ENCODE data around the gene ELMO1. TPM values are rescaled to one million over a fixed set of nuclear protein-coding genes. Genes with fewer than 3 reads are reported as not detected.

ELMO1 gene
- total and polyA plus RNA-seq, 10 of the 15 experiments (the other 5 are each of a cell fraction or from before 2014, with no cell fraction given): 22.6 to 85.9 (median 56.6) TPM

- Histone ChIP-seq H3K27ac (ENCODE audit: control insufficient read depth, insufficient read depth) (no peak overlapping the region), H3K4me3 (no peak overlapping the region), H3K9ac (ENCODE audit: control insufficient read depth, insufficient read depth, low read length) (no peak overlapping the region), H2AFZ (ENCODE audit: control insufficient read depth, low read depth, low read length) (no peak overlapping the region), H3K36me3 (ENCODE audit: control insufficient read depth in 2 of 2, insufficient read depth in 2 of 2, low read length in 1 of 2) (no peaks in the 10 kb centered on the region), H3K9me3 (replicated peaks; ENCODE audit: control insufficient read depth, insufficient read depth, low read length) (no peaks in the 10 kb centered on the region; the same call in 2 of the 3 replicates), H4K20me1 (ENCODE audit: control insufficient read depth, insufficient read depth) (no peaks in the 10 kb centered on the region), H3K79me2 (ENCODE audit: control insufficient read depth, insufficient read depth, low read length) (no peaks in the 10 kb centered on the region), H3K4me2 (ENCODE audit: control insufficient read depth, insufficient read depth) (no peak overlapping the region), H3K4me1 (ENCODE audit: control insufficient read depth, insufficient read depth, low read length) (peaks cover 5% of the 10 kb centered on the region; the same call in 1 of the 2 replicates), H3K27me3 (replicated peaks in 1 of 2; ENCODE audit: control insufficient read depth in 2 of 2, insufficient read depth in 2 of 2, low read length in 1 of 2) (no peaks in the 10 kb centered on the region)
- DNase-seq (ENCODE audit: low read depth, low spot score) (no peak), ATAC-seq (no peak), FAIRE-seq (no peak)
- in situ Hi-C loops (cut with MboI): no loop called here
- ChIA-PET POLR2A (no interaction called here), CTCF (interaction anchor here (0.9 to 5.7 kb wide), 19 partner anchors 9 to 1306 kb away, joined by 4 to 94 read pairs (median 8); partner anchors contain the start of gene TARP), SMC1A (ENCODE audit: uncharacterized antibody, unreplicated experiment) (interaction anchor here (0.7 to 5.8 kb wide), 20 partner anchors 9 to 235 kb away, joined by 3 to 50 read pairs (median 5); no protein-coding TSS in a partner anchor), RAD21 (ENCODE audit: unreplicated experiment) (interaction anchor here (1.1 to 3.2 kb wide), 5 partner anchors 19 to 215 kb away, joined by 3 to 40 read pairs (median 6); no protein-coding TSS in a partner anchor)
- TF ChIP-seq NFXL1 (IDR thresholded peaks at IDR 0.05; ENCODE audit: borderline replicate concordance) (no peak), USF1 (IDR thresholded peaks at IDR 0.05; ENCODE audit: borderline replicate concordance, extremely low read length, insufficient read depth, low read depth, low read length) (no peak), FOXK2 (IDR thresholded peaks at IDR 0.05) (no peak), USF2 (IDR thresholded peaks at IDR 0.05; ENCODE audit: borderline replicate concordance, low read depth, low read length) (no peak), SUZ12 (IDR thresholded peaks at IDR 0.05; ENCODE audit: unreplicated experiment) (no peak), RUNX3 (IDR thresholded peaks at IDR 0.05; ENCODE audit: low read length) (no peak), STAT3 (IDR thresholded peaks at IDR 0.05; ENCODE audit: low read depth, low read length) (no peak), BMI1 (IDR thresholded peaks at IDR 0.05; ENCODE audit: borderline replicate concordance) (no peak)
- intact Hi-C loops (cut with micrococcal nuclease; ENCODE audit: unreplicated experiment): loop anchor here (5.0 kb wide), 1 partner anchor 216 kb away; no protein-coding TSS in a partner anchor
- 90% methylated on average over 3 of the region's 3 CpGs for WGBS (ENCODE audit: insufficient coverage, insufficient replicate concordance, low lambda C conversion rate, missing lambda C conversion rate)
- BruUV-seq (replicated peaks): no TSS peak
These were observed 482.0 kb downstream of the ELMO1 start for GRCh38 chr7:36966636-36967035.

Measured in GM12878 (cell line).